ENCODE data around the gene BTBD7. TPM values are rescaled to one million over a fixed set of nuclear protein-coding genes. Genes with fewer than 3 reads are reported as not detected.

Gene BTBD7
- total RNA-seq, 1 donor from 2014 or later, result 65.5 TPM

DNA sequence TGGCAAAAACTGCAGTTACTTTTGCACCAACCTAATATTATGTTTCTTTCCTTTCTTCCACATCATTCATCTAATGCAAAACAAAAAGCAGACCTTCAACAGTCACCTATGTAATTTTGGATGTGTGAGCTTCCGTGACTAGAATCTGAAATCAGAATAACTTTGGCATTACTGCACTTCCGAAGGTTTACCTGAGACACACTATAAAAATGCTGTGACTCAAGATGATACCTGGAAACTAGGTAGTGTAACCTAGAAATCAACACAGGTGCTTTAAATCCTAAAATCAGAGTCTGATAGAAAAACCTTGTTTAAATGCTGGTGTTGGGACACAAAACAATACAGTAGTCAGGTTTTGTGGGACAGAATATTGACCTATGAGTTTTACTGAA, 2.2 kb downstream of the BTBD7 start:
- H3K4me3 Mint-ChIP-seq (ENCODE audit: low read depth), result peak overlapping the region; percentile 92
- no peaks in the 10 kb centered on the region for H3K27me3 Mint-ChIP-seq
- no peak for DNase-seq (ENCODE audit: low spot score, unreplicated experiment)
- peak overlapping the region; percentile 15 for H3K27ac Mint-ChIP-seq
- H3K4me1 Mint-ChIP-seq (ENCODE audit: low read depth), result peaks cover 35% of the 10 kb centered on the region
- TF ChIP-seq, protein P1, sequence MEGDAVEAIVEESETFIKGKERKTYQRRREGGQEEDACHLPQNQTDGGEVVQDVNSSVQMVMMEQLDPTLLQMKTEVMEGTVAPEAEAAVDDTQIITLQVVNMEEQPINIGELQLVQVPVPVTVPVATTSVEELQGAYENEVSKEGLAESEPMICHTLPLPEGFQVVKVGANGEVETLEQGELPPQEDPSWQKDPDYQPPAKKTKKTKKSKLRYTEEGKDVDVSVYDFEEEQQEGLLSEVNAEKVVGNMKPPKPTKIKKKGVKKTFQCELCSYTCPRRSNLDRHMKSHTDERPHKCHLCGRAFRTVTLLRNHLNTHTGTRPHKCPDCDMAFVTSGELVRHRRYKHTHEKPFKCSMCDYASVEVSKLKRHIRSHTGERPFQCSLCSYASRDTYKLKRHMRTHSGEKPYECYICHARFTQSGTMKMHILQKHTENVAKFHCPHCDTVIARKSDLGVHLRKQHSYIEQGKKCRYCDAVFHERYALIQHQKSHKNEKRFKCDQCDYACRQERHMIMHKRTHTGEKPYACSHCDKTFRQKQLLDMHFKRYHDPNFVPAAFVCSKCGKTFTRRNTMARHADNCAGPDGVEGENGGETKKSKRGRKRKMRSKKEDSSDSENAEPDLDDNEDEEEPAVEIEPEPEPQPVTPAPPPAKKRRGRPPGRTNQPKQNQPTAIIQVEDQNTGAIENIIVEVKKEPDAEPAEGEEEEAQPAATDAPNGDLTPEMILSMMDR (IDR thresholded peaks at IDR 0.05; ENCODE audit: unreplicated experiment), result no peak
- H3K9me3 Mint-ChIP-seq (ENCODE audit: low read depth), result no peaks in the 10 kb centered on the region
- H3K36me3 Mint-ChIP-seq (ENCODE audit: insufficient read depth), result no peaks in the 10 kb centered on the region

DNA sequence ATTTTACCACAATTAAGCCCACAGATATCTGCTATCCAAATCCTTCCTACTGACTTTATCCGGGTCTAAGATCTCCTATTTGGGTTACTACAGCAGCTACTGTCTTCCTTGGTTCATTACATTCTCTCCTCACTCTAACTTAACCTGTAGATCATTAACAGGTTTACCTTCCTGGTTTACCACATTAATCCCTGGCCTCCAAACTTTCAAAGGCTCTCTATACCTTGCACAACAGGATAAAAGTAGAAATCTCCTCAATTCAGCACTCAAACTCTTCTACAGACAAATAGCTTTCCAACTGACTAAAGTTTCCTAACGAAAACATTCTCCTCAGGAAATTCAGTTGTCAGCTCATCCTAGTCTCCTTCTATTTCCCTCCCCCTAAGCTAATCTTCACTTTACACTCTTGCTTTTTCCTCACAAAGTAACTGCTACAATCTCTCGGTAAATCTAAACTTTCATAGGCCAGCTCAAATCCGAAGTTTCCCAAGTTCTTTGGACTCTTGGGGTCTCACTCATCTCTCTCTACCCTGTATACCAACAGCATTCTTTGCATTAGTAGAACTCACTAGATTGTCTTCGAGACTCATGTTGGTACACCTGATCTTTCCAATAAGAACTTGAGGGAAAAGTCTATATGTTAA, 2.7 kb downstream of the BTBD7 start:
- Mint-ChIP-seq H3K36me3 (ENCODE audit: insufficient read depth) (no peaks in the 10 kb centered on the region), H3K27me3 (no peaks in the 10 kb centered on the region), H3K4me3 (ENCODE audit: low read depth) (peak overlapping the region; percentile 19), H3K9me3 (ENCODE audit: low read depth) (no peaks in the 10 kb centered on the region), H3K27ac (peak overlapping the region; percentile 15), H3K4me1 (ENCODE audit: low read depth) (peaks cover 35% of the 10 kb centered on the region)
- TF ChIP-seq, protein P1 (IDR thresholded peaks at IDR 0.05; ENCODE audit: unreplicated experiment), result no peak
- DNase-seq (ENCODE audit: low spot score, unreplicated experiment), result no peak

DNA sequence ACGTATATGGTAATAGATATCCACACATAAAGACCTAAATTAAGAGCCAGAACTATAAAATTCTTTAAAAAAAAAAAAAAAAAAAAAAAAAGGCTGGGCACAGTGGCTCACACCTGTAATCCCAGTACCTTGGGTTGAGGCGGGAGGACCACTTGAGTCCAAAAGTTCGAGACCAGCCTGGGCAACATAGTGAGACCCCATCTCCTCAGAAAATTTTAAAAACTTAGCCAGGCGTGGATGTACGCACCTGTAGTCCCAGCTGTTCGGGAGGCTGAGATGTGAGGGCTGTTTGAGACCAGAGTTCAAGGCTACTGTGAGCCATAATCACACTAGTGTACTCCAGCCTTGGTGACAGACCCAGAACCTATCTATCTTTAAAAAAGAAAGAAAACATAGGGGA, 4.3 kb downstream of the BTBD7 start:
- no peak for DNase-seq (ENCODE audit: low spot score, unreplicated experiment)
- TF ChIP-seq, protein P1 (IDR thresholded peaks at IDR 0.05; ENCODE audit: unreplicated experiment), result no peak
- H3K4me1 Mint-ChIP-seq (ENCODE audit: low read depth), result peaks cover 27% of the 10 kb centered on the region
- H3K27ac Mint-ChIP-seq, result no peak overlapping the region
- no peaks in the 10 kb centered on the region for H3K9me3 Mint-ChIP-seq (ENCODE audit: low read depth)
- no peaks in the 10 kb centered on the region for H3K27me3 Mint-ChIP-seq
- H3K36me3 Mint-ChIP-seq (ENCODE audit: insufficient read depth), result peaks cover 4% of the 10 kb centered on the region
- H3K4me3 Mint-ChIP-seq (ENCODE audit: low read depth), result no peak overlapping the region

DNA sequence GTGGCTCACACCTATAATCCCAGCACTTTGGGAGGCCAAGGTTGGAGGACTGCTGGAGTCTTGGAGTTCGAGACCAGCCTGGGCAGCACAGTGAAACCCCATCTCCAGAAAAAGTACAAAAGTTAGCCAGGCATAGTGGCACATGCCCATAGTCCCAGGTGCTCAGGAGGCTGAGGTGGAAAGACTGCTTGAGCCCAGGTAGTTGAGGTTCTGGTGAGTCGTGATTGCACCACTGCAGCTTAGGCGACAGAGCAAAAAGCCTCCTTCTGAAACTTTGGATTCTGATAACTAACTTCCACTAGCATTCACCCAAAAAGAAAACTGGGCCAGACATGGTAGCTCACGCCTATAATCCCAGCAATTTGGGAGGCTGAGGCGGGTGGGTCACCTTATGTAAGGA, 6.6 kb downstream of the BTBD7 start:
- Mint-ChIP-seq H3K27ac (no peak overlapping the region), H3K36me3 (ENCODE audit: insufficient read depth) (peaks cover 7% of the 10 kb centered on the region), H3K9me3 (ENCODE audit: low read depth) (no peaks in the 10 kb centered on the region), H3K4me3 (ENCODE audit: low read depth) (no peak overlapping the region), H3K27me3 (no peaks in the 10 kb centered on the region), H3K4me1 (ENCODE audit: low read depth) (peaks cover 18% of the 10 kb centered on the region)
- DNase-seq (ENCODE audit: low spot score, unreplicated experiment), result no peak
- TF ChIP-seq, protein P1 (IDR thresholded peaks at IDR 0.05; ENCODE audit: unreplicated experiment), result no peak

DNA sequence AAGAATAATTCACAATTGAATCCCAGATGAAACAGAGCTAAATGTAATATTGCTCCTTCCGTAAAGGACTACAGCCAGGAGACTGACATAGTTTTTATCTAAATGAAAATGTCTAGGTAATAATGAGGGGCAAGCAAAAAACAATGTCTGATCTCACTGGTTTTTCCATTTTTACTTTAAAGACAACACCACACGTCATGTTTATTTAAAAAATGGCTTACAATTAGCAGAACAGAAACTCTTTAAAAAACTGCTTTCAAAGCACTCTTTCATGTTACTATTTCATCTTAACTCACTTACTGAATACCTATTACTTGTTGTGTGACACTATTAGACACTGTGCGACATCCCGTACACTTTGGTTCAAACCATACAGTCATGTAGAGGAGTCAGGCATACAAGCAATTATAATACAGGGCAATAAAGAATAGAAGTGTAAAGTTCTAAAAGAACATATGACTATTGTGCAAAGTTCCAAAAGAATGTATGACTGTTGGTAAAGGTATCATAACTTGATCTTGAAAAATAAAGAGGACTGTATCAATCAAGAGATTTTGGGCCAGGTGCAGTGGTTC, 9.1 kb downstream of the BTBD7 start:
- TF ChIP-seq, protein P1 (IDR thresholded peaks at IDR 0.05; ENCODE audit: unreplicated experiment), result no peak
- Mint-ChIP-seq H3K4me3 (ENCODE audit: low read depth) (no peak overlapping the region), H3K27ac (no peak overlapping the region), H3K4me1 (ENCODE audit: low read depth) (peaks cover 9% of the 10 kb centered on the region), H3K36me3 (ENCODE audit: insufficient read depth) (peaks cover 7% of the 10 kb centered on the region), H3K27me3 (no peaks in the 10 kb centered on the region), H3K9me3 (ENCODE audit: low read depth) (no peaks in the 10 kb centered on the region)
- DNase-seq (ENCODE audit: low spot score, unreplicated experiment), result no peak
